ENCODE measurements around the gene ELK4. TPM values are rescaled to one million over a fixed set of nuclear protein-coding genes. Genes with fewer than 3 reads are reported as not detected.

The ELK4 gene
- total RNA-seq, 1 experiment from 2014 or later, result 39.0 TPM

DNA sequence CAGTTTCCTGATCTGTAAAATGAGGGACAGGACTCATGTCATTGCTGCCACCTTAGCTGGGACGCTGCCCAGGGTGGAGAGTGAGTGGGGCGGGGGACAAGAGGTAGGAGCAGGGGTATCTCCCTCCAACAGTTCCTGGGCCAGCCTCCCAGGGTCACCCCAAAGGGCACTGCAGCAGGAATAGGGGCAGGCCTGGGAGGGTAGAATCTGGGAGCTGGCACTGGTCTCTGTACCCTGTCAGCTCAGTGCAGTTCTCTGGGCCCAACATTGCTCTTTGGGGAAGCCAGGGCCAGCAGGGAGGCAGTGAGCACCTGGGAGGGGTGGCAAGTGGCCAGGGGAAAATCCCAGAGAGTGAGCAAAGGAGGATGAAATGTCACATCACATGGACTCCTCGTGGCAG lies 55.8 kb downstream of the ELK4 start (continued):
- no peak for TF ChIP-seq NR2C2 (CRISPR knock-in tag; IDR thresholded peaks at IDR 0.05)

DNA sequence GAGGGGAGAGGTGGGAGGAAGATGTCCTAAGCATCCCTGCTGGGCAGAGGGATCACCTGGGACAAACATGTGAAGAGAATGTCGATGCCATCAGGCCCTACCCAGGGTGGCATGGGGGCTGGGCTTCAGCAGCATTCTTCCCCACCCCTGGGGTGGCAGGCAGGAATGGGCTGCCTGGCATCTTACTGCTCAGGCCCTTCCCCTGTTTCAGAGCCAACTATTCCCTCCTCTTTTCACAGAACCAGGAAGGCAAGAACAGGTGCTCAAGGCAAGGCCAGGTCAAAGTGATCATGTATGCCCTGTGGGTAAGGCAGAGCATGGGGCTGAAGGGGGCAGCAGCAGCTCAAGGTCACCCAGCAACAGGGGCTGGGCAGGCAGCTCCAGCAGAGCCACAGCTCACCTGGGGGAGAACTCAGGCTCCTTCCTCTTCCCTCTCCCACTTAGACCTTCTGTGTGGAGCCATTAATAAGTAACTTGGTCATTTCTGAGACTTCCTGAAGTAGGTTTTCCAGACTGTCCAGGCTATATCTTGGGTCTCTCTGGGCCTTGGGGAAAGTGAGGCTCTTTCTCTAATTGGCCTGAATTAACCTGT lies 56.4 kb downstream of the ELK4 start:
- H3K27me3 Mint-ChIP-seq (ENCODE audit: low read depth), result peaks cover 34% of the 10 kb centered on the region
- no peak for TF ChIP-seq ZNF512 (CRISPR knock-in tag; IDR thresholded peaks at IDR 0.05; ENCODE audit: borderline replicate concordance)
- no peak for TF ChIP-seq PRRX2 (CRISPR knock-in tag; IDR thresholded peaks at IDR 0.05)
- no peak for TF ChIP-seq SOX15 (CRISPR knock-in tag; IDR thresholded peaks at IDR 0.05)
- no peak for TF ChIP-seq SMAD4 (CRISPR knock-in tag; IDR thresholded peaks at IDR 0.05)
- no peak for TF ChIP-seq ELF4 (CRISPR knock-in tag; IDR thresholded peaks at IDR 0.05; ENCODE audit: low read depth)
- no peak for TF ChIP-seq IRF1 (CRISPR knock-in tag; IDR thresholded peaks at IDR 0.05)
- TF ChIP-seq, protein P1, sequence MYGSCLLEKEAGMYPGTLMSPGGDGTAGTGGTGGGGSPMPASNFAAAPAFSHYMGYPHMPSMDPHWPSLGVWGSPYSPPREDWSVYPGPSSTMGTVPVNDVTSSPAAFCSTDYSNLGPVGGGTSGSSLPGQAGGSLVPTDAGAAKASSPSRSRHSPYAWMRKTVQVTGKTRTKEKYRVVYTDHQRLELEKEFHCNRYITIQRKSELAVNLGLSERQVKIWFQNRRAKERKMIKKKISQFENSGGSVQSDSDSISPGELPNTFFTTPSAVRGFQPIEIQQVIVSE (CRISPR knock-in tag; IDR thresholded peaks at IDR 0.05; ENCODE audit: borderline replicate concordance), result no peak
- no peak for TF ChIP-seq ZNF317 (CRISPR knock-in tag; IDR thresholded peaks at IDR 0.05; ENCODE audit: borderline replicate concordance, low read depth)
- TF ChIP-seq ZNF263 (CRISPR knock-in tag; IDR thresholded peaks at IDR 0.05; ENCODE audit: low read depth), result no peak
- TF ChIP-seq ZNF138 (CRISPR knock-in tag; conservative IDR thresholded peaks at IDR 0.05), result no peak
- TF ChIP-seq TP53 (CRISPR knock-in tag; IDR thresholded peaks at IDR 0.05), result no peak
- no peak for TF ChIP-seq NFYB (CRISPR knock-in tag; conservative IDR thresholded peaks at IDR 0.05; ENCODE audit: low read depth)
- TF ChIP-seq PRDM15 (CRISPR knock-in tag; IDR thresholded peaks at IDR 0.05), result no peak
- no peak for TF ChIP-seq NFE2L1 (CRISPR knock-in tag; IDR thresholded peaks at IDR 0.05)
- no peak for TF ChIP-seq CREB1 (CRISPR knock-in tag; IDR thresholded peaks at IDR 0.05)
- no peak for TF ChIP-seq ETV6 (CRISPR knock-in tag; IDR thresholded peaks at IDR 0.05)
- TF ChIP-seq, protein P2, sequence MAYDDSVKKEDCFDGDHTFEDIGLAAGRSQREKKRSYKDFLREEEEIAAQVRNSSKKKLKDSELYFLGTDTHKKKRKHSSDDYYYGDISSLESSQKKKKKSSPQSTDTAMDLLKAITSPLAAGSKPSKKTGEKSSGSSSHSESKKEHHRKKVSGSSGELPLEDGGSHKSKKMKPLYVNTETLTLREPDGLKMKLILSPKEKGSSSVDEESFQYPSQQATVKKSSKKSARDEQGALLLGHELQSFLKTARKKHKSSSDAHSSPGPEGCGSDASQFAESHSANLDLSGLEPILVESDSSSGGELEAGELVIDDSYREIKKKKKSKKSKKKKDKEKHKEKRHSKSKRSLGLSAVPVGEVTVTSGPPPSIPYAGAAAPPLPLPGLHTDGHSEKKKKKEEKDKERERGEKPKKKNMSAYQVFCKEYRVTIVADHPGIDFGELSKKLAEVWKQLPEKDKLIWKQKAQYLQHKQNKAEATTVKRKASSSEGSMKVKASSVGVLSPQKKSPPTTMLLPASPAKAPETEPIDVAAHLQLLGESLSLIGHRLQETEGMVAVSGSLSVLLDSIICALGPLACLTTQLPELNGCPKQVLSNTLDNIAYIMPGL (CRISPR knock-in tag; IDR thresholded peaks at IDR 0.05), result no peak
- no peak for TF ChIP-seq SP1 (CRISPR knock-in tag; conservative IDR thresholded peaks at IDR 0.05)
- ATAC-seq, result no peak

More for the DNA sequence above, 56.4 kb downstream of the ELK4 start:
- ChIA-PET POLR2A (interaction anchor here (0.6 kb wide), 1 partner anchor 232 kb away, joined by 7 read pairs; no protein-coding TSS in a partner anchor), CTCF (interaction anchor here (0.6 to 2.3 kb wide), 5 partner anchors 13 to 90 kb away, joined by 3 to 12 read pairs (median 6); no protein-coding TSS in a partner anchor)
- H3K27ac Mint-ChIP-seq, result no peak overlapping the region
- H3K36me3 Mint-ChIP-seq, result no peaks in the 10 kb centered on the region
- H3K4me3 Mint-ChIP-seq, result no peak overlapping the region
- no peak for DNase-seq (ENCODE audit: low spot score)
- H3K9me3 Mint-ChIP-seq, result no peaks in the 10 kb centered on the region
- H3K4me1 Mint-ChIP-seq, result peaks cover 16% of the 10 kb centered on the region

Measured in WTC11 (cell line).